Prostate gland (tissue), 2 donors: ENCODE results near the gene SULT6B1.

ENCODE experiments used
- CTCF ChIP-seq, 4 experiments: fragments of 200-600 bp in 2 of 4; fragments of 450-650 bp in 2 of 4; sonication (generic) in 2 of 4; IDR thresholded peaks; 1 replicate in 3 of 4; 2 replicates in 1 of 4; pipeline ENCODE4 v1.5.1; 2016 to 2019; ENCODE audit warnings: antibody characterized with exemption in 4 of 4, mild to moderate bottlenecking in 2 of 4, moderate library complexity in 2 of 4
- POLR2A ChIP-seq: fragments of 450-650 bp; IDR thresholded peaks from one replicate; pipeline ENCODE4 v1.6.1; 2016; ENCODE audit warnings: antibody characterized with exemption, mild to moderate bottlenecking
- POLR2AphosphoS5 ChIP-seq: sonication (generic); formaldehyde crosslinking; IDR thresholded peaks from one replicate; pipeline ENCODE4 v1.6.1; 2017; ENCODE audit warnings: antibody characterized with exemption

GRCh38 chr2:37143974-37144373 is 44.5 kb downstream of the SULT6B1 start:
- no peak for TF ChIP-seq CTCF (IDR thresholded peaks at IDR 0.05)
- TF ChIP-seq POLR2A: no peak
- TF ChIP-seq POLR2AphosphoS5: no peak
